Pancreas (tissue), 10 donors: ENCODE data around the gene PGA5. TPM values are rescaled to one million over a fixed set of nuclear protein-coding genes. Genes with fewer than 3 reads are reported as not detected.
"Not testable (repeated sequence)": the region's sequence is repeated elsewhere in the genome, so short reads cannot be mapped to it uniquely, and the experiment has no call there.

Source experiments
- ATAC-seq, 4 donors: fragments of 200-7000 bp; cut with Tn5 transposase; one replicate each; pipeline versions ENCODE4 v1.8.0 to v1.9.1; 2020; ENCODE audit warnings: mild to moderate bottlenecking in 4 of 4, moderate library complexity in 4 of 4
- DNase-seq, 6 donors: peaks; one replicate each; pipeline ENCODE4 v3.0.0-alpha.2; 2020
- FAIRE-seq: peaks from 2 replicates; lab custom pipeline; 2012; peaks lifted over from hg19 to GRCh38; lab: Jason Lieb, UNC
- H3K27ac ChIP-seq, 4 donors: fragments of 200-600 bp; sonication (generic); 1 replicate in 3 of 4; 2 replicates in 1 of 4; pipeline versions ENCODE4 v1.5.0 to v1.8.0; 2020
- H3K27me3 ChIP-seq, 4 donors: fragments of 200-600 bp; one replicate each; pipeline ENCODE4 v1.8.0; 2021
- H3K36me3 ChIP-seq, 3 donors: fragments of 200-600 bp; sonication (generic) in 1 of 3; one replicate each; pipeline versions ENCODE4 v1.5.0 to v1.8.0; 2020 to 2021
- H3K4me1 ChIP-seq, 3 donors: fragments of 200-600 bp; one replicate each; pipeline ENCODE4 v1.8.0; 2021
- H3K4me3 ChIP-seq, 4 donors: fragments of 200-600 bp; sonication (generic) in 2 of 4; one replicate each; pipeline versions ENCODE4 v1.5.0 to v1.8.0; 2020 to 2021
- H3K9me3 ChIP-seq, 4 donors: fragments of 200-600 bp; one replicate each; pipeline ENCODE4 v1.8.0; 2021
- WGBS, 2 donors: extraction: QIAGEN DNeasy Blood & Tissue Kit; methylation state at CpG; one replicate each; pipeline ENCODE4 v1.1.7; 2013; 5-methylcytosine and 5-hydroxymethylcytosine counted together
- intact Hi-C, 3 donors: fragments of 100-400 bp; cut with DNase I; formaldehyde crosslinking; loops; one replicate each; pipeline versions ENCODE4 v1.11.1 to v1.14.2; 2022
- polyA plus RNA-seq, 2 donors: library from polyadenylated mRNA; stranded (reverse); fragments of 200-250 nt; gene quantifications; one replicate each; pipeline ENCODE4 v1.2.3, GENCODE V29; 2013
- total RNA-seq, 6 donors: library from RNA; stranded (reverse); fragmentation: NEBNext Ultra II Directional in 4 of 6; extraction: Animal tissue kit (Norgen Biotek cat#: 25700) in 4 of 6; gene quantifications; one replicate each; pipeline versions ENCODE4 v1.2.1 to v1.2.4, GENCODE V29; 2021 to 2023
- TF ChIP-seq, protein P1 (sequence below), 4 donors: fragments of 200-600 bp; sonication (generic) in 3 of 4; IDR thresholded peaks; one replicate each; pipeline versions ENCODE4 v1.5.0 to v1.8.0; 2021; ENCODE audit warnings: antibody characterized with exemption in 4 of 4
- donor health status: healthy with polysubstance abuse.
- donor health status: DM: no; HTN: no; CAD: no; lungs with moderate emphysema.
- donor health status: DM: no; HTN: no; CAD: no.
- donor health status: control.
- donor health status: control.
- donor health status: Bipolar disorder and iron deficiency.
- donor health status: DM: yes; HTN: yes; CAD: no.
- donor health status: DM: no; HTN: no; CAD: no.
- donor health status: DM: no; HTN: no; CAD: no.
- donor health status: DM: yes; HTN: yes; CAD: no.

PGA5 gene
- total RNA-seq (under 1 TPM in 4 of 6 donors, not detected in 2; 0.31 to 0.83 (median 0.60) TPM), polyA plus RNA-seq (under 1 TPM; 0.27 to 0.70 TPM)

DNA sequence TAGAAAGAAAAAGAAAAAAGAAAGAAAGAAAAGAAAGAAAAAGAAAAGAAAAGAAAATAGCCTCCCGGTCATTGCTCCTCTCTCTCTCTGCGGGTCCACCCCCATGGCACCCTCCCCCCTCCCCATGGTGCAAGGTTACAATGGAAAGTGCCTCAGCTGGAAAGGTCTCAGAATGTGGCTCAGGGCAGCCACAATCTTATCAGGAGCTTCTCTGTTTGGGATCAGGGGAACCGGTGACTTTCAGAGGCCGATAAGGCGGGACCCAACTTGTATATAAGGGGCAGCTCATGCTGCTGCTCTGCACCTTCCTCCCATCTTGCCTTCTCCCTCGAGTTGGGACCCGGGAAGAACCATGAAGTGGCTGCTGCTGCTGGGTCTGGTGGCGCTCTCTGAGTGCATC lies at the start of gene PGA5:
PGA5 (plus strand) TSS at position 301 of the 400 bp plus-strand sequence; CDS start at position 353, 52 bp downstream.
- ATAC-seq, intact Hi-C loops, H3K27ac ChIP-seq, DNase-seq, H3K36me3 ChIP-seq, FAIRE-seq, H3K4me1 ChIP-seq, H3K27me3 ChIP-seq, H3K4me3 ChIP-seq, H3K9me3 ChIP-seq: not testable (repeated sequence)
- WGBS, 2 donors = no CpG with 5 or more reads among the region's 8 CpGs

DNA sequence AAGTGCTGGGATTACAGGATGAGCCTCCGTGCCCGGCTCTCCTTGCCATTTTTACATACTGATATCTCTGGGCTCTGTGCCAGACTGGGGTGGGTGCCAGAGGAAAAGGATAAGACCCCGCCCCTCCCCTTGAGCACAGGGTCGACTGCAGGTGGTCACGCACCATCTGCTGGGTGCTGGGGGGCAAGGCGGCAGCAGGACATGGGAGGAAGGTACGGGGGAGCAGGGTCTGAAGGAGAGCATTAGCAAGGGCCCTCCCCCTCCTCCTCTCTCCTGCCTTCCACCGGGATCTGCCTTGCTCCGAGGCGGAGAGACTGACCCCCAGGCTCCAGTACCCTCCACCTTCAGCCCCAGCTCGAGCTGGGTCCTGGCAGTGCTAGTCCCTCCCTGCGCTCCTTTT lies 47.4 kb upstream of the PGA5 start:
- TF ChIP-seq, protein P1, sequence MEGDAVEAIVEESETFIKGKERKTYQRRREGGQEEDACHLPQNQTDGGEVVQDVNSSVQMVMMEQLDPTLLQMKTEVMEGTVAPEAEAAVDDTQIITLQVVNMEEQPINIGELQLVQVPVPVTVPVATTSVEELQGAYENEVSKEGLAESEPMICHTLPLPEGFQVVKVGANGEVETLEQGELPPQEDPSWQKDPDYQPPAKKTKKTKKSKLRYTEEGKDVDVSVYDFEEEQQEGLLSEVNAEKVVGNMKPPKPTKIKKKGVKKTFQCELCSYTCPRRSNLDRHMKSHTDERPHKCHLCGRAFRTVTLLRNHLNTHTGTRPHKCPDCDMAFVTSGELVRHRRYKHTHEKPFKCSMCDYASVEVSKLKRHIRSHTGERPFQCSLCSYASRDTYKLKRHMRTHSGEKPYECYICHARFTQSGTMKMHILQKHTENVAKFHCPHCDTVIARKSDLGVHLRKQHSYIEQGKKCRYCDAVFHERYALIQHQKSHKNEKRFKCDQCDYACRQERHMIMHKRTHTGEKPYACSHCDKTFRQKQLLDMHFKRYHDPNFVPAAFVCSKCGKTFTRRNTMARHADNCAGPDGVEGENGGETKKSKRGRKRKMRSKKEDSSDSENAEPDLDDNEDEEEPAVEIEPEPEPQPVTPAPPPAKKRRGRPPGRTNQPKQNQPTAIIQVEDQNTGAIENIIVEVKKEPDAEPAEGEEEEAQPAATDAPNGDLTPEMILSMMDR (IDR thresholded peaks at IDR 0.05) = no peak
- 37 to 41% methylated on average over 11 to 12 of the region's 12 CpGs for WGBS, 2 donors
- Histone ChIP-seq H3K4me3 (no peak overlapping the region), H3K36me3 (no peaks in the 10 kb centered on the region), H3K27ac (no peak overlapping the region), H3K4me1 (no peaks in the 10 kb centered on the region), H3K27me3 (peaks cover 0 to 4% (median 0%) of the 10 kb centered on the region in 4 donors), H3K9me3 (no peaks in the 10 kb centered on the region)
- DNase-seq (no peak), ATAC-seq (no peak), FAIRE-seq (no peak)
- intact Hi-C loops = no loop called here

DNA sequence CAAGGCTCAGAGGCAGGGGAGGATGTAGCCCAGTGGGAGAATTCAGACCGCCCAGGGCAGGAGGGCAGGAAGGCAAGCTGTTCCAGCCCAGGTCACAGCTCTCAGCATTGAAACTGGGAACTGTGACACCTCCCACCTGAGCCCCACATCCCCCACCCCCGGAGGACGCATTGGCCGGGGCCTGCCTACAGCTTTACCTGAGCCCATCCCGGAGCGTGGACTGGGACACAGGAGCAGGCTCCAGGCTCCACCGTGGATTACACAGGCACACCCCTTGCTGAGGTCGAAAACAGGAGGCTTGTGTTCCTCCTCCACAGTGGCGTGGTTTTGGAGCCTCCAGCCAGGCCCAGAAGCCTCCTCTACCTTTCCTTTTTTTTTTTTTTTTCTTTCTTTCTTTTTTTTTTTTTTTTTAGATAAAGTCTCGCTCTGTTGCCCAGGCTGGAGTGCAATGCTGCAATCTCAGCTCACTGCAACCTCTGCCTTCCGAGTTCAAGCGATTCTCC lies 46.8 kb upstream of the PGA5 start:
- peak in 1 of 6 donors; percentile 54 for DNase-seq
- intact Hi-C loops = no loop called here
- no peak overlapping the region for H3K4me3 ChIP-seq
- H3K27me3 ChIP-seq = peaks cover 0 to 4% (median 0%) of the 10 kb centered on the region in 4 donors
- H3K27ac ChIP-seq = no peak overlapping the region
- no peaks in the 10 kb centered on the region for H3K9me3 ChIP-seq
- TF ChIP-seq, protein P1 (IDR thresholded peaks at IDR 0.05) = no peak
- H3K4me1 ChIP-seq = no peaks in the 10 kb centered on the region
- no peak for FAIRE-seq
- WGBS, 2 donors = 78 to 84% methylated on average over 12 of the region's 12 CpGs
- ATAC-seq = no peak
- H3K36me3 ChIP-seq = no peaks in the 10 kb centered on the region

- no peak overlapping the region for H3K4me3 ChIP-seq
- no peaks in the 10 kb centered on the region for H3K9me3 ChIP-seq
- H3K4me1 ChIP-seq = no peaks in the 10 kb centered on the region
- FAIRE-seq (no peak), DNase-seq (no peak), ATAC-seq (no peak)
- no peaks in the 10 kb centered on the region for H3K36me3 ChIP-seq
- H3K27me3 ChIP-seq = peaks cover 0 to 4% (median 0%) of the 10 kb centered on the region in 4 donors
- TF ChIP-seq, protein P1 (IDR thresholded peaks at IDR 0.05) = no peak
- 78 to 79% methylated on average over 7 of the region's 7 CpGs for WGBS, 2 donors
- no peak overlapping the region for H3K27ac ChIP-seq
- intact Hi-C loops = no loop called here
Measured at GRCh38 chr11:61194981-61195695, 45.8 kb upstream of the PGA5 start.

GRCh38 chr11:61195719-61196118 lies 45.3 kb upstream of the PGA5 start:
- DNase-seq (no peak), FAIRE-seq (no peak), ATAC-seq (no peak)
- H3K9me3 ChIP-seq = no peaks in the 10 kb centered on the region
- no peaks in the 10 kb centered on the region for H3K4me1 ChIP-seq
- H3K27ac ChIP-seq = no peak overlapping the region
- 82 to 85% methylated on average over 6 to 7 of the region's 7 CpGs for WGBS, 2 donors
- peaks cover 0 to 4% (median 0%) of the 10 kb centered on the region in 4 donors for H3K27me3 ChIP-seq
- H3K4me3 ChIP-seq = no peak overlapping the region
- TF ChIP-seq, protein P1 (IDR thresholded peaks at IDR 0.05) = no peak
- H3K36me3 ChIP-seq = no peaks in the 10 kb centered on the region
- intact Hi-C loops = no loop called here
